ENCODE measurements around the gene GALNT13. TPM values are rescaled to one million over a fixed set of nuclear protein-coding genes. Genes with fewer than 3 reads are reported as not detected.

Gene GALNT13
- total RNA-seq = 0.87 and 2.2 TPM in 2 replicates

GRCh38 chr2:153871231-153872221 is at the start of gene GALNT13:
GALNT13 (plus strand) TSS chr2:153871922.

